Neuronal stem cell (in vitro differentiated cells): ENCODE results near the gene IL19.

Experiments used
- DNase-seq: peaks from one replicate; pipeline ENCODE4 v3.0.0-alpha.2; 2013; ENCODE audit warnings: low spot score
- H2AFZ ChIP-seq: one replicate; pipeline ENCODE4 v1.6.1; 2013; ENCODE audit warnings: mild to moderate bottlenecking, low read length, inconsistent platforms
- H2AK5ac ChIP-seq: 2 replicates; pipeline ENCODE4 v1.6.1; 2013; ENCODE audit warnings: low read depth, mild to moderate bottlenecking, inconsistent platforms, low read length, moderate library complexity, mixed read lengths
- H2BK120ac ChIP-seq: 2 replicates; pipeline ENCODE4 v1.6.1; 2013; ENCODE audit warnings: low read depth, mild to moderate bottlenecking, inconsistent platforms, low read length, moderate library complexity, mixed read lengths
- H2BK12ac ChIP-seq: one replicate; pipeline ENCODE4 v1.6.1; 2013; ENCODE audit warnings: low read length, inconsistent platforms
- H2BK15ac ChIP-seq: 2 replicates; pipeline ENCODE4 v1.6.1; 2013; ENCODE audit warnings: mild to moderate bottlenecking, low read length, inconsistent platforms, mixed read lengths
- H2BK5ac ChIP-seq: one replicate; pipeline ENCODE4 v1.6.1; 2013; ENCODE audit warnings: inconsistent platforms, mild to moderate bottlenecking, low read length, moderate library complexity
- H3K14ac ChIP-seq: one replicate; pipeline ENCODE4 v1.6.1; 2013; ENCODE audit warnings: low read length, inconsistent platforms
- H3K18ac ChIP-seq: 2 replicates; pipeline ENCODE4 v1.6.1; 2013; ENCODE audit warnings: low read length, inconsistent platforms
- H3K23ac ChIP-seq: 2 replicates; pipeline ENCODE4 v1.6.1; 2013; ENCODE audit warnings: low read depth, mild to moderate bottlenecking, mixed read lengths, low read length, inconsistent platforms; ENCODE audit not compliant: poor library complexity
- H3K27ac ChIP-seq: replicated peaks from 3 replicates; pipeline ENCODE4 v1.5.1; 2013; ENCODE audit warnings: low read length, inconsistent platforms
- H3K27me3 ChIP-seq, 3 experiments: 2 replicates each; pipeline ENCODE4 v1.6.1; 2013; ENCODE audit warnings: low read length in 3 of 3, mild to moderate bottlenecking in 2 of 3, inconsistent platforms in 1 of 3, low read depth in 1 of 3, mixed read lengths in 1 of 3, moderate library complexity in 1 of 3; ENCODE audit not compliant: control insufficient read depth in 3 of 3, insufficient read depth in 3 of 3
- H3K36me3 ChIP-seq, 2 donors: replicated peaks in 1 of 2; 2 replicates each; pipeline ENCODE4 v1.6.1; 2013; ENCODE audit warnings: low read length in 2 of 2; ENCODE audit not compliant: control insufficient read depth in 2 of 2, insufficient read depth in 2 of 2
- H3K4ac ChIP-seq: 2 replicates; pipeline ENCODE4 v1.6.1; 2013; ENCODE audit warnings: inconsistent platforms, mild to moderate bottlenecking, low read length, moderate library complexity
- H3K4me1 ChIP-seq, 2 donors: 1 replicate in 1 of 2; 2 replicates in 1 of 2; pipeline ENCODE4 v1.6.1; 2013; ENCODE audit warnings: low read length in 2 of 2, low read depth in 1 of 2; ENCODE audit not compliant: control insufficient read depth in 2 of 2, insufficient read depth in 1 of 2
- H3K4me2 ChIP-seq: one replicate; pipeline ENCODE4 v1.6.1; 2013; ENCODE audit warnings: mild to moderate bottlenecking, low read length, inconsistent platforms; ENCODE audit not compliant: insufficient read depth, poor library complexity, severe bottlenecking
- H3K4me3 ChIP-seq, 2 donors: 2 replicates each; pipeline ENCODE4 v1.5.1; 2013; ENCODE audit warnings: low read length in 2 of 2, mild to moderate bottlenecking in 2 of 2, inconsistent platforms in 1 of 2, moderate library complexity in 1 of 2
- H3K79me1 ChIP-seq: one replicate; pipeline ENCODE4 v1.6.1; 2013; ENCODE audit warnings: low read depth, mild to moderate bottlenecking, inconsistent platforms, low read length, moderate library complexity
- H3K9ac ChIP-seq: one replicate; pipeline ENCODE4 v1.6.1; 2013; ENCODE audit warnings: mild to moderate bottlenecking, low read depth, low read length, inconsistent platforms; ENCODE audit not compliant: poor library complexity
- H3K9me3 ChIP-seq, 2 donors: replicated peaks in 1 of 2; 2 replicates each; pipeline versions ENCODE3 to v1.6.1; 2013; ENCODE audit warnings: low read length in 2 of 2, mild to moderate bottlenecking in 2 of 2, inconsistent platforms in 1 of 2, low read depth in 1 of 2, mixed read lengths in 1 of 2, moderate library complexity in 1 of 2; ENCODE audit not compliant: control insufficient read depth in 2 of 2, insufficient read depth in 1 of 2
- H4K8ac ChIP-seq: one replicate; pipeline ENCODE4 v1.6.1; 2013; ENCODE audit warnings: low read depth, mild to moderate bottlenecking, inconsistent platforms, low read length, moderate library complexity
- H4K91ac ChIP-seq: one replicate; pipeline ENCODE4 v1.6.1; 2013; ENCODE audit warnings: low read length, low read depth, mild to moderate bottlenecking, inconsistent platforms; ENCODE audit not compliant: poor library complexity
- WGBS, 2 donors: extraction: QIAGEN DNeasy Blood & Tissue Kit; methylation state at CpG; one replicate each; pipeline ENCODE4 v1.1.7; 2013; ENCODE audit warnings: missing lambda C conversion rate in 2 of 2, mixed read lengths in 1 of 2; ENCODE audit not compliant: insufficient read length in 2 of 2, insufficient replicate concordance in 1 of 2; ENCODE audit errors: extremely low coverage in 2 of 2; 5-methylcytosine and 5-hydroxymethylcytosine counted together

The IL19 gene

GRCh38 chr1:206804156-206804737 is 33.7 kb downstream of the IL19 start:
- H3K4me3 ChIP-seq: no peak overlapping the region
- peaks cover 0 to 18% (median 0%) of the 10 kb centered on the region in 3 experiments for H3K27me3 ChIP-seq
- no peak overlapping the region for H4K8ac ChIP-seq
- H3K79me1 ChIP-seq: no peaks in the 10 kb centered on the region
- no peak overlapping the region for H3K27ac ChIP-seq
- no peak overlapping the region for H3K18ac ChIP-seq
- H3K23ac ChIP-seq: no peak overlapping the region
- H2BK120ac ChIP-seq: no peak overlapping the region
- H3K4me1 ChIP-seq: peaks cover 0 to 2% of the 10 kb centered on the region in 2 donors
- no peak overlapping the region for H3K9ac ChIP-seq
- H2AFZ ChIP-seq: no peak overlapping the region
- H3K4me2 ChIP-seq: no peak overlapping the region
- no CpG with 5 or more reads among the region's 1 CpG for WGBS, 2 donors
- H2AK5ac ChIP-seq: no peak overlapping the region
- H2BK15ac ChIP-seq: no peak overlapping the region
- no peaks in the 10 kb centered on the region for H3K36me3 ChIP-seq
- no peak overlapping the region for H2BK5ac ChIP-seq
- no peak for DNase-seq
- H3K4ac ChIP-seq: no peak overlapping the region
- no peaks in the 10 kb centered on the region for H3K9me3 ChIP-seq
- H2BK12ac ChIP-seq: no peak overlapping the region
- no peak overlapping the region for H4K91ac ChIP-seq
- no peak overlapping the region for H3K14ac ChIP-seq

GRCh38 chr1:206805357-206805756 is 34.8 kb downstream of the IL19 start:
- Histone ChIP-seq H2BK15ac (no peak overlapping the region), H2BK12ac (no peak overlapping the region), H2BK5ac (no peak overlapping the region), H3K9ac (no peak overlapping the region), H3K4me3 (no peak overlapping the region), H3K14ac (no peak overlapping the region), H3K79me1 (no peaks in the 10 kb centered on the region), H3K4me2 (no peak overlapping the region), H3K23ac (no peak overlapping the region), H3K18ac (no peak overlapping the region), H3K27ac (no peak overlapping the region), H2BK120ac (no peak overlapping the region), H3K4ac (no peak overlapping the region), H2AK5ac (no peak overlapping the region), H3K27me3 (peaks cover 0 to 14% (median 0%) of the 10 kb centered on the region in 3 experiments), H3K36me3 (no peaks in the 10 kb centered on the region), H3K4me1 (peaks cover 0 to 2% of the 10 kb centered on the region in 2 donors), H4K8ac (no peak overlapping the region), H2AFZ (no peak overlapping the region), H3K9me3 (no peaks in the 10 kb centered on the region), H4K91ac (no peak overlapping the region)
- WGBS, 2 donors: no CpG with 5 or more reads among the region's 1 CpG
- no peak for DNase-seq

- H3K36me3 ChIP-seq: no peaks in the 10 kb centered on the region
- no peak overlapping the region for H3K14ac ChIP-seq
- H3K4me1 ChIP-seq: no peaks in the 10 kb centered on the region
- no peak overlapping the region for H2BK120ac ChIP-seq
- H3K23ac ChIP-seq: no peak overlapping the region
- H3K9me3 ChIP-seq: peaks cover 0 to 2% of the 10 kb centered on the region in 2 donors
- DNase-seq: no peak
- H2BK5ac ChIP-seq: no peak overlapping the region
- H4K8ac ChIP-seq: no peak overlapping the region
- H3K27ac ChIP-seq: no peak overlapping the region
- no peak overlapping the region for H2AK5ac ChIP-seq
- H3K4me3 ChIP-seq: no peak overlapping the region
- H3K18ac ChIP-seq: no peak overlapping the region
- peaks cover 0 to 8% (median 0%) of the 10 kb centered on the region in 3 experiments for H3K27me3 ChIP-seq
- H2AFZ ChIP-seq: no peak overlapping the region
- H4K91ac ChIP-seq: no peak overlapping the region
- no peak overlapping the region for H3K4me2 ChIP-seq
- no peak overlapping the region for H3K4ac ChIP-seq
- H2BK12ac ChIP-seq: no peak overlapping the region
- no peak overlapping the region for H3K9ac ChIP-seq
- no CpG with 5 or more reads among the region's 2 CpGs for WGBS, 2 donors
- no peaks in the 10 kb centered on the region for H3K79me1 ChIP-seq
- no peak overlapping the region for H2BK15ac ChIP-seq
Observed at GRCh38 chr1:206808615-206809014, 38.0 kb downstream of the IL19 start.

GRCh38 chr1:206809504-206810084 is 39.0 kb downstream of the IL19 start:
- Histone ChIP-seq H2BK15ac (no peak overlapping the region), H3K36me3 (no peaks in the 10 kb centered on the region), H3K4me1 (peaks cover 0 to 1% of the 10 kb centered on the region in 2 donors), H3K27me3 (no peaks in the 10 kb centered on the region), H3K23ac (no peak overlapping the region), H3K79me1 (no peaks in the 10 kb centered on the region), H4K91ac (no peak overlapping the region), H3K18ac (no peak overlapping the region), H2AK5ac (no peak overlapping the region), H3K9me3 (peaks cover 0 to 2% of the 10 kb centered on the region in 2 donors), H2BK120ac (no peak overlapping the region), H4K8ac (no peak overlapping the region), H3K4me2 (no peak overlapping the region), H3K4me3 (no peak overlapping the region), H2BK12ac (no peak overlapping the region), H3K9ac (no peak overlapping the region), H3K14ac (no peak overlapping the region), H3K4ac (no peak overlapping the region), H2AFZ (no peak overlapping the region), H2BK5ac (no peak overlapping the region), H3K27ac (no peak overlapping the region)
- WGBS, 2 donors: no CpG with 5 or more reads among the region's 4 CpGs
- no peak for DNase-seq
